ENCODE results near the gene RAB11FIP4.

Gene RAB11FIP4

GRCh38 chr17:31476525-31477416, 85.3 kb downstream of the RAB11FIP4 start:
- no peak for DNase-seq (ENCODE audit: low read depth)
- H3K4me3 ChIP-seq (ENCODE audit: control insufficient read depth, low read depth, low read length): no peak overlapping the region
- no peak for TF ChIP-seq CTCF (conservative IDR thresholded peaks at IDR 0.05; ENCODE audit: control insufficient read depth, insufficient read depth, low read depth, low read length)

DNA sequence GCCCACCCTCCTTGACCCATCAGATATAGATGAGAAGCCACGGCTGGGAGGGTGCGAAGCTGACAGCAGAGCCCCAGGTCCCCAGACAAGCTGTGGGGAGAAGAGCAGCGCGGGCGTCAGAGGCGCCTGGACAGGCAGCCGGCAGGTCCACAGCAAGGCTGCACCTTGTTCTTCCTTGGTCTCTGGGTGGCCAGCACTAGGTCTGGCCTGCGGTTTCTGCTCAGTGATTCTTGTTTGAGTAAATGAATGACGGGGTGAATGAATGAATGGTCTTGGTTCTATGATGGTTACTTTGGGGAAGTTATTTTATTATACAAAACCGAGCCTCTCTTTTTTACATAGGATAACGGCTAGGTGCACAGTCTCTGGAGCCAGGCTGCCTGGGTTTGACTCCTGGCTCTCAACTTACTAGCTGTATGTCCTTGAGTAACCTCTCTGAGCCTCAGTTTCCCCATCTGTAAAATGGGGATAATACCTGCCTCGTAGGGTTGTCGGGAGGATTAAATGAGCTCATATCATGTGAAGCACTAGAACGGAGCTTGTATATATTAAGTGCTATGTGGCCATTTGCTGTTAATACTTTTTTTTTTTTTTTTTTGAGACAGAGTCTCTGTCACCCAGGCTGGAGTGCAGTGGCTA, 86.1 kb downstream of the RAB11FIP4 start:
- no peak overlapping the region for H3K4me3 ChIP-seq (ENCODE audit: control insufficient read depth, low read depth, low read length)
- no peak for TF ChIP-seq CTCF (conservative IDR thresholded peaks at IDR 0.05; ENCODE audit: control insufficient read depth, insufficient read depth, low read depth, low read length)
- no peak for DNase-seq (ENCODE audit: low read depth)

DNA sequence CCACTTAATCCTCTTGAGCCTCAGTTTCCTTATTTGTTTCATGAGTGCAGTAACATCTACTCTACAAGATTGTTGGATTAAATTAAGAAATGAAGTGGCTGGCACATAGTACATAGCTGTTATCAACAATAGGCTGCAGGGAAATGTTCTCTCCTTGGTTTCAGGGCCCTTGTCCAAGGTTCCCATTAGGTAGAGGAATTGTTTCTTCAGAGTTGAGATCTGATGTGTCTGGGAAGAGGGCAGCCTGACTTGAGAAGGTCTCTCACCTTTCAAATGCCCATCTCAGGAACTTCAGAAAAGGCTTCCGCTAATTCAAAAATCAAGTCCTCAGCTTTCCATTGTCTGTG, 87.6 kb downstream of the RAB11FIP4 start:
- no peak for DNase-seq (ENCODE audit: low read depth)
- no peak for TF ChIP-seq CTCF (conservative IDR thresholded peaks at IDR 0.05; ENCODE audit: control insufficient read depth, insufficient read depth, low read depth, low read length)
- H3K4me3 ChIP-seq (ENCODE audit: control insufficient read depth, low read depth, low read length): no peak overlapping the region

- TF ChIP-seq CTCF (conservative IDR thresholded peaks at IDR 0.05; ENCODE audit: control insufficient read depth, insufficient read depth, low read depth, low read length): no peak
- DNase-seq (ENCODE audit: low read depth): no peak
- H3K4me3 ChIP-seq (ENCODE audit: control insufficient read depth, low read depth, low read length): no peak overlapping the region
These were observed 88.0 kb downstream of the RAB11FIP4 start for GRCh38 chr17:31479524-31479923.

DNA sequence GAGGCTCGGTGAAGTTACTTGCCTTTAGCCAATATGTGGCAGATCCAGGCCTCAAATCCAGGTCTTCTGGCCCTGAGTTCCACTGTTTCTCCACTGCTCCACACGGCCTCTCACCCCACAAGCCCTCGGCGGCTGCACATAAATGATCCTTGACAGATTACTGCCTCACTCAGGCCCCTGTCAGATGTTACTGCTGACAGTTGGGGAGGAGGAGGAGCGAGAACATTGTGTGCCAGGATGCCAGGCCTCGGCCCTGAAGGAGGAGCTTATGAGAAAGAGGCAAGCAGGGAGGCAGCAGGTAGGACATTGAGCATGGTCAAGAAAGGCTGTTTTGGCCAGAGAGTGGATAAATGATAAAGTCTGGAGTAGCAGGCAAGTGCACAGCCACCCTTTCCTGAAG, 88.6 kb downstream of the RAB11FIP4 start:
- TF ChIP-seq CTCF (conservative IDR thresholded peaks at IDR 0.05; ENCODE audit: control insufficient read depth, insufficient read depth, low read depth, low read length): no peak
- DNase-seq (ENCODE audit: low read depth): no peak
- H3K4me3 ChIP-seq (ENCODE audit: control insufficient read depth, low read depth, low read length): no peak overlapping the region

- no peak for TF ChIP-seq CTCF (conservative IDR thresholded peaks at IDR 0.05; ENCODE audit: control insufficient read depth, insufficient read depth, low read depth, low read length)
- DNase-seq (ENCODE audit: low read depth): no peak
- H3K4me3 ChIP-seq (ENCODE audit: control insufficient read depth, low read depth, low read length): no peak overlapping the region
These were observed 89.7 kb downstream of the RAB11FIP4 start for GRCh38 chr17:31480904-31481782.

Measured in fibroblast of mammary gland (primary cell).